Activated CD4-positive, alpha-beta T cell treated with anti-CD3 and anti-CD28 coated beads, Interleukin-2, Interleukin-4, amounts not matched to agents 100 ng/mL and 50 ng/mL, durations not matched to agents 16 hours and 8 hours (primary cell): ENCODE results near the gene EDA.

Experiments used
- DNase-seq: peaks from one replicate; pipeline ENCODE4 v3.0.0-alpha.2; 2020; ENCODE audit warnings: low spot score

Gene EDA

GRCh38 chrX:70079297-70079696 lies 463.4 kb downstream of the EDA start:
- DNase-seq = no peak

- DNase-seq = no peak
Observed at GRCh38 chrX:70079870-70080269, 464.0 kb downstream of the EDA start.

- no peak for DNase-seq
Observed at GRCh38 chrX:70082723-70083122, 466.8 kb downstream of the EDA start.

DNA sequence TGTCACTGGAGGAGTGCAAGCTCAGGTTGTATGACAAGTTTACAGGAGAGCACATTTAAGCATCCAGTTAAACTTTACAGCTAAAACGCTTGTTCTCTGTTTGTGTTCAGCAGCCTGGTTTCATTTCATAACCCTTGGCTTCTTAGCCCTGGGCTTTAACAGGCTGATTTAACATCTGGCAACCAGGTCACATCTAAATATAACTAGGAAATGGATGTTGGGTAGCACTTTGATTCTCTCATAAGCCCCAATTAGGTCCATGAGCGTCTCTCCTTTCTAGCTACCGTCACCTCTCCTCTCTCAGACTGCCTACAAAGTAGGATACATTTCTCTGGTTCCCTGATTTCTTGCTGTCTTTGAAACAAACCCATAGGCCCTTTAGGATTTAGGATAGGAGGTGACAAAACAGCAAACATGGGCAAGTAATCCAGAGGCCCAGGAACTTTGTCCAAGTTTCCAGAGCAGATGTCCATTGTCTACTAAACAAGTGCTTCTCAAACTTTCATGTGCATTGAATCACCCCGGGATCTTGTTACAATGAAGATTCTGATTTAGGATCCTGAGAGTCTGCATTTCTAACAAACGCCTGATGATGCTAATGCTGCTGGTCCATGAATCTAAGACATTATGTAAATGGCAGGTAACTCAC lies 468.8 kb downstream of the EDA start:
- DNase-seq = no peak

- DNase-seq = no peak
Observed at GRCh38 chrX:70087857-70088630, 472.1 kb downstream of the EDA start.

- DNase-seq = no peak
Observed at GRCh38 chrX:70088751-70089150, 472.8 kb downstream of the EDA start.
